GM10266 (cell line): ENCODE results near the gene WNT7A.
A peak's percentile ranks its signal among the peaks of the same experiment; 100 is the strongest.

ENCODE experiments used
- DNase-seq: peaks from one replicate; pipeline ENCODE4 v3.0.0; 2012; ENCODE audit errors: extremely low spot score
- CTCF ChIP-seq: IDR thresholded peaks from 2 replicates; pipeline ENCODE4 v1.5.1; 2012; ENCODE audit warnings: mild to moderate bottlenecking, low read depth; ENCODE audit not compliant: control insufficient read depth, insufficient read depth; ENCODE audit errors: missing control alignments

Gene WNT7A

GRCh38 chr3:13890377-13891016, 10.6 kb upstream of the WNT7A start:
- DNase-seq: no peak
- TF ChIP-seq CTCF: no peak

GRCh38 chr3:13888576-13888975, 8.7 kb upstream of the WNT7A start:
- no peak for DNase-seq
- TF ChIP-seq CTCF: no peak

GRCh38 chr3:13887495-13888300, 7.8 kb upstream of the WNT7A start:
- no peak for DNase-seq
- TF ChIP-seq CTCF: no peak

GRCh38 chr3:13886593-13887129, 6.8 kb upstream of the WNT7A start:
- no peak for DNase-seq

GRCh38 chr3:13885704-13886010, 5.8 kb upstream of the WNT7A start:
- TF ChIP-seq CTCF: no peak
- DNase-seq: no peak

More at GRCh38 chr3:13886593-13887129, 6.8 kb upstream of the WNT7A start:
- no peak for TF ChIP-seq CTCF

GRCh38 chr3:13884851-13885703, 5.2 kb upstream of the WNT7A start:
- TF ChIP-seq CTCF: peak; percentile 66

GRCh38 chr3:13883681-13884080, 3.8 kb upstream of the WNT7A start:
- DNase-seq: no peak
- TF ChIP-seq CTCF: no peak

More at GRCh38 chr3:13884851-13885703, 5.2 kb upstream of the WNT7A start:
- DNase-seq: peak; percentile 78
